K562 (cell line): ENCODE data around the gene YPEL4.

Source experiments
- MAFF ChIP-seq: IDR thresholded peaks from 2 replicates; pipeline ENCODE4 v1.6.1; 2012; ENCODE audit warnings: low read length, improper control_type of control experiment
- SNRNP70 ChIP-seq: fragments of 200-400 bp; formaldehyde crosslinking; optimal IDR thresholded peaks from 2 replicates; pipeline ENCODE3; 2017; ENCODE audit warnings: low read depth, low read length
- ZKSCAN1 ChIP-seq: fragments of 150-350 bp; IDR thresholded peaks from 2 replicates; pipeline ENCODE4 v1.6.1; 2016; ENCODE audit warnings: low read depth, low read length
- ZZZ3 ChIP-seq: fragments of 450-650 bp; IDR thresholded peaks from 2 replicates; pipeline ENCODE4 v1.6.1; 2016; ENCODE audit warnings: antibody characterized with exemption, mild to moderate bottlenecking, moderate library complexity
- TF ChIP-seq, protein P1 (sequence below), 3 experiments: IDR thresholded peaks in 2 of 3; conservative IDR thresholded peaks in 1 of 3; 2 replicates each; pipeline ENCODE4 v1.5.1; 2011 to 2012; ENCODE audit warnings: low read length in 3 of 3, mild to moderate bottlenecking in 3 of 3, control low read depth in 2 of 3, improper control_type of control experiment in 1 of 3, inconsistent platforms in 1 of 3, low read depth in 1 of 3, mixed read lengths in 1 of 3, moderate library complexity in 1 of 3; ENCODE audit not compliant: insufficient read depth in 2 of 3

DNA sequence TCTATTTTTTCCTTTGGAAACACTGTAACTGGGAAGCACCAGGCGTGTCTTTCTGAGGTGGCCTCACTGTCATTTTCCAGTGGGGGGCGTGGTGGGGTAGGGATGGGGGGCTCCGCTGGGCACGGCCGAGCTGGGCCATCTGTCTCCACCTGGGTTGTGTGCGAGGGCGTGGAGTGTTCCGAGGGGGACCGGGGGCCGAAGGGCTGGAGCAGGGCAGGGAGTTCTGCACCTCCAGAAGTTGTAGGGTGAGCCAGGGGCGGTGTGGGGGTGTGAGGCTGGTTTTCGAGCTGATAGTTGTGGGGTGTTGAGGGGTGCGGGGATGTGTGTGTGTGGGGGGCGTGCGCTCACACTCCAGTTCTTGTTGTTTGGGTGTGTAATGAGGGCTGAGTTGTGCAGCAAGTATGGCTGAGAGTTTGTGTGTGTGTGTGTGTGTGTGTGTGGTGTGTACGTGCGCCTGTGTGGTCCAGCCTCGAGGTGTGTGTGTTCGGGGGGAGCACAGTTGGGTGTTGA lies 10.8 kb downstream of the YPEL4 start:
- TF ChIP-seq ZZZ3 (no peak), MAFF (no peak), SNRNP70 (no peak), ZKSCAN1 (no peak)
- TF ChIP-seq, protein P1, sequence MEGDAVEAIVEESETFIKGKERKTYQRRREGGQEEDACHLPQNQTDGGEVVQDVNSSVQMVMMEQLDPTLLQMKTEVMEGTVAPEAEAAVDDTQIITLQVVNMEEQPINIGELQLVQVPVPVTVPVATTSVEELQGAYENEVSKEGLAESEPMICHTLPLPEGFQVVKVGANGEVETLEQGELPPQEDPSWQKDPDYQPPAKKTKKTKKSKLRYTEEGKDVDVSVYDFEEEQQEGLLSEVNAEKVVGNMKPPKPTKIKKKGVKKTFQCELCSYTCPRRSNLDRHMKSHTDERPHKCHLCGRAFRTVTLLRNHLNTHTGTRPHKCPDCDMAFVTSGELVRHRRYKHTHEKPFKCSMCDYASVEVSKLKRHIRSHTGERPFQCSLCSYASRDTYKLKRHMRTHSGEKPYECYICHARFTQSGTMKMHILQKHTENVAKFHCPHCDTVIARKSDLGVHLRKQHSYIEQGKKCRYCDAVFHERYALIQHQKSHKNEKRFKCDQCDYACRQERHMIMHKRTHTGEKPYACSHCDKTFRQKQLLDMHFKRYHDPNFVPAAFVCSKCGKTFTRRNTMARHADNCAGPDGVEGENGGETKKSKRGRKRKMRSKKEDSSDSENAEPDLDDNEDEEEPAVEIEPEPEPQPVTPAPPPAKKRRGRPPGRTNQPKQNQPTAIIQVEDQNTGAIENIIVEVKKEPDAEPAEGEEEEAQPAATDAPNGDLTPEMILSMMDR (IDR thresholded peaks at IDR 0.05 in 2 of 3, conservative IDR thresholded peaks at IDR 0.05 in 1 of 3; ENCODE audit: insufficient read depth in 2 of 3, low read depth in 1 of 3, low read length in 3 of 3) = no peak
